ENCODE data around the gene PRM3. TPM values are rescaled to one million over a fixed set of nuclear protein-coding genes. Genes with fewer than 3 reads are reported as not detected.

The PRM3 gene
- not detected for total RNA-seq

GRCh38 chr16:11272921-11273720 lies at the start of gene PRM3:
Gene PRM3 (minus strand): TSS chr16:11273629. CDS start chr16:11273595, 34 bp downstream.
- DNase-seq (ENCODE audit: low spot score): no peak

DNA sequence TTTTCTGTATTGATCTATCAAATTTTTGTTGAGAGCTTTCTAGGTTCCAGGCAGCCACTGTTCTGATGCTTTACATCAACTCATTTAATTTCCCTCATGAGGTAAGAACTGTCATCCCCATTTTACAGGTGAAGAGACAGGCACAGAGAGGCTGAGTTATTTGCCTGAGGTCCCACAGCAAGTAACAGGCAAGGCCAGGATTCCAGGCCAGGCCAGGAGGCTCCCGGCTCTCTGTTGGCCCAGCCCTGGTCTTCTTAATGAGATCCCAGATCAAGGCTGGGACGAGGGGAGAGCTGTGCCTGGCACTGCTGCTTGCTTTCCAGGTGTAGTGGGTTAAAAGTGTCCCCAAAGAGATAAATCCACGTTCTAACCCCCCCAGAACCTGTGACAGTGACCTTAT lies 49.4 kb upstream of the PRM3 start:
- DNase-seq (ENCODE audit: low spot score): no peak

DNA sequence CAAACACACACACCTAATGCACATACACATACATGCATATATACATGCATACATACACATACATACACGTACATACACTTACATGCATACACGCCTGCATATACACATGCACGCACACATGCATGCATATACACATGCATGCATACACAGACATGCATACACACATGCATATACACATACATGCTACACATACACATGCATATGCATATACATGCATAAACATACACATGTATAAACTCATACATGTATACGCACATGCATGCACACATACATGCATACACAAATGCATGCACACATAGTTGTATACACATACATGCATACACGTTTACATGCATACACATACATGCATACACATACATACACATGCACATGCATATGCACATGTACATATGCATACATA lies 48.2 kb upstream of the PRM3 start:
- DNase-seq (ENCODE audit: low spot score): no peak

DNA sequence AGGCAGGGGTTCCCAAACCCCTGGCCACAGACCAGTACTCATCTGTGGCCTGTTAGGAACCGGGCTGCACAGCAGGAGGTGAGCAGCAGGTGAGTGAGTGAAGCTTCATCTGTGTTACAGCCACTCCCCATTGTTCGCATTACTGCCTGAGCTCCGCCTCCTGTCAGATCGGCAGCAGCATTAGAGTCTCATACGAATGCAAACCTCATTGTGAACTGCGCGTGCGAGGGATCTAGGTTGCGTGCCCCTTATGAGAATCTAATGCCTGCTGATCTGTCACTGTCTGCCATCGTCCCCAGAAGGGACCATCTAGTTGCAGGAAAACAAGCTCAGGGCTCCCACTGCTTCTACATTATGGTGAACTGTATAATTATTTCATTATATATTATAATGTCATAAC lies 46.7 kb upstream of the PRM3 start:
- DNase-seq (ENCODE audit: low spot score): no peak

DNA sequence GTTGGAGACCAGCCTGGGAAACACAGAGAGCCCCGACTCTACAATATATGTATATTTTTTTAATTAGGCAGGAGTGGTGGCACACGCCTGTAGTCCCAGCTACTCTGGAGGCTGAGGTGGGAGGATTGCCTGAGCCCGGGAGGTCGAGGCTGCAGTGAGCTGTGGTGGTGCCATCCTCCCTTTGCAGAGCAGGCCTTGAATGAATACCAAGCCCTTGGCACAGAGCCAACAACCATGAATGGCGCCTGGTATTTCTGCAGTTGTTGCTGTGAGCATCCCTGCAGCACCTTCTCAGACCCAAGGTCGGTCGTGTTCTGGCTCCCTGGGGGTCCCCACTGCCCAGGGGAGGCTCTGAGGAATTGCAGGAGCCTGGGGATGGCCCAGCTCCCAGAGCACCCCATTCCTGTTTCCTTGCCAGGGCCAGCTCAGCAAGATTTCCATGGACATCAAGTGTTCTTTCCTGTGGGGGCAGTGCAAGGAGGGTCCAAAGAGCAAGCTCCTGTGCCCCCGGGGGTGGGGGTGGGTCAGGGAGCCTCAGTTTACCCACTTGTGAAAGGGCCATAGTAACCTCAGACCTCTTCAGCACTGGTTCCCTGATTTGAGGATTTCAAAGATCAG lies 46.2 kb upstream of the PRM3 start:
- no peak for DNase-seq (ENCODE audit: low spot score)

GRCh38 chr16:11318817-11319216 lies 45.4 kb upstream of the PRM3 start:
- DNase-seq (ENCODE audit: low spot score): no peak

DNA sequence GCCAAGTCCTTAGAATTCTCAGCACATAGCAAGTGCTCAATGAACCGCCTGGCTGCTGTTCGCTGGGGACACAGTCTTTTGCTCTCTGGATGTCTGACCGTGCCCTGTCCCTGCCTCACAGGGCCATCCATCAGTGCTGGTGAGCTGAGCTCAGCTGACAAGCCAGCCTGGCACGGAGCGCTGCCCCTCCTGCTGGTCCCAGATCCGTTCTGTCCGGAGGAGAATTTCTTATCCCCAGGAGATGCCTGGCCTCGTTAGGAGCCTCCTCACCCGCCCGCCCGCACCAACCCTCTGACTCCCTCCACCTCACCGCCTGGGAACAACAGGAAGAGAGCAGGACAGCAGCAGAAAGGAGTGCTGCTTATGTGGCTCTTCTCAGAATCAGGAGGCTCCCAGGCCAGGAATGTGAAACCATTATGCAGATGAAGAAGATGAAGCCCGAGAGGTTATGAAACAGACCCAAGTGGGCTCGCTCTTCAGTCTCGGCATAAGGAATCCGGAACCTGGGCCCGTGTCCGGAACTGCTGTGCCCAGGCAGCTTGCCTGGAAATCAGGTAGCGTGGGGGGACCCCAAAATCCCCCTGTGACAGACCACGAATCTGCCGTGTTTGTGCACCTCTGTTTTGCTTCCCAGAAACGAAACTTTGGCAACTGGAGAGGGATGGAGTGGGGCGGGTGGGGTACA lies 43.0 kb upstream of the PRM3 start:
- DNase-seq (ENCODE audit: low spot score): no peak

- no peak for DNase-seq (ENCODE audit: low spot score)
Measured at GRCh38 chr16:11315510-11315909, 42.1 kb upstream of the PRM3 start.

- no peak for DNase-seq (ENCODE audit: low spot score)
Measured at GRCh38 chr16:11314309-11314894, 41.0 kb upstream of the PRM3 start.

DNA sequence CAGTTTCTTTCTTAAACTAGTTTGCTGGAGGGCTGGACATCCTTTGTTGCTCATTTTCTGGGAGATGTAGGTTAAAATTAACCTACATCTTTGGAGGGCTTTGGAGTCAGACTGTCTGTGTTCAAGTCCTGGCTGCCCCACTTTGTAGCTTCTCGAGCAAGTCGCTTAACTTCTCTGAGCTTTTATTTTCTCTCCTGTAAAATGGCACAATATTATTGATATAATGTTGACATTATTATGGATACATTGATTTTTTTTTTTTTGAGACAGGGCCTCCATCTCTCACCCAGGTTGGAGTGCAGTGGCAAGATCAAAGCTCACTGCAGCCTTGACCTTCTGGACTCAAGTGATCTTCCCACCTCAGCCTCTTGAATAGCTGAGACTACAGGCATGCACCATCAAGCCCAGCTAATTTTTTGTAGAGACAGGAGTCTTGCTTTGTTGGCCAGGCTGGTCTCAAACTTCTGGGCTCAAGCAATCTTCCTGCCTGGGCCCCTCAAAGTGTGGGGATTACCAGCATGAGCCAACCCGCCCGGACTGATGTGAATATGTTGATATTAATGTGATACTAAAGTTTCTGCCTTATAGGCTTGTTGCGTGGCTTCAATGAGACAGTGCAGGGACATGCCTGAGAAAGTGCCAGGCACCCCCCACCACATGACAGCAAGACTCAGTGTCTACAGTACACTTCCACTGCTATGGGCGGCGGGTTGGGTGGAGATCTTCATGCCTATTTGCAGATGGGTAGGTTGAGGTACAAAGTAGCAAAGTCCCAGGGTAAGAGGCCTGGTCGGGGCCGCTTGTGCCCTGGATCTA lies 40.3 kb upstream of the PRM3 start:
- DNase-seq (ENCODE audit: low spot score): no peak

DNA sequence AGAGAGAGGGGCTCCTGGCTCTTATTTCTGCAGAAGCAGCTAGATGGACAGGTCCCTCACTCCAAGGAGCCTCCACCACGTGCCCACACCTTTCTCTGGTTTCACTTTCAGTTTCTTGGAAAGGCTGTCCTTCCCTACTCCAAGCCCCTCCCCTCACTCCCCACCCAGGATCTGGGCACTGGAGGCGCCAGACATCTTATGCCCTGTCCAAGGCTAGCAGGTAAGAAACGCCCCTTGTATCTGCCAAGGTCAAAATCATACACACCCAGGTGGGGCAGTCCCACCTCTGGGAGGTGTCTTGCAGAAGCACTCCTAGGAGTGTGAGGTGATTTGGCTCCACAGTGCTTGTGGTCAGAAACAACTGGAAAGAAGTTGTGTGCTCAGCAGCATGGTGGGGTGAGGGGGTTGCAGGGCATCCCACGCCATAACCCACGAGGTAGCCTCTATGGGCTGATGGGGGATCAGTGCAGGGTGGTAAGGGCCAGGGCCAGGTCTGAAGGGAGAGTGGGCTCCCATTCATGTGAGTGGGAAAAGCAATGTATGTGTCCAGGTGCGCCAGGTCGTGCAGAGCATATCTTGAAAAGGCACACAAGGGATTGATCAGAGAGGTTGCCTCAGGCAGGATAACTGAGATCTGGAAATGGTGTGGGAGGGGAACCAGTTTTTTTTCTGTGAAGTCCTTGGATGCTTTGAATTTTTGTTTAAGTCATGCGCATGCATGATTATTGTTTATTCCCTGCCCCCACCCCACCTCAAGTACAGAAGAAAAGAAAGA lies 39.5 kb upstream of the PRM3 start:
- DNase-seq (ENCODE audit: low spot score): peak; percentile 28

DNA sequence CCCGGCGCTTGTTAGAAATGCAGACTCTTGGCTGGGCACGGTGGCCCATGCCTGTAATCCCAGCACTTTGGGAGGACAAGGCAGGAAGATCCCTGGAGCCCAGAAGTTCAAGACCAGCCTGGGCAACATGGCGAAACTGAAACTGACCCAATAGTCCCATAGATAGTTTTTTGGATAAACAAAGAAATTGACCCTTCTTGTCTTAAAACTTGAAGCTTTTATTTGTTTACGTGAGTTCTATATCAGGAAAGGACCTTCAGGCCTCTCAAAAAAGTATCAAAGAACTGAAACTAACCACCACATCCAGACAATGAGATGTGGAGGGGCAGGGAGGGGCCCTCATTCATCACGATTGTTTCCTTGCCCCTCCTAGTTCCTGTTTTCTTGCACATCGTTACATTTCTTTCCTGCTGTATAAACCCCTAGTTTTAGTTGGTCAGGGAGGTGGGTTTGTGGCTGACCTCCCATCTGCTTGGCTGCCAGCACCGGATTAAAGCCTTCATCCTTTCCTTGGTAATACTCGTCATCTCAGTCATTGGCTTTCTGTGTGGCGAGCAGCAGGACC lies 37.6 kb upstream of the PRM3 start:
- no peak for DNase-seq (ENCODE audit: low spot score)

GRCh38 chr16:11310634-11310977 lies 37.2 kb upstream of the PRM3 start:
- no peak for DNase-seq (ENCODE audit: low spot score)

DNA sequence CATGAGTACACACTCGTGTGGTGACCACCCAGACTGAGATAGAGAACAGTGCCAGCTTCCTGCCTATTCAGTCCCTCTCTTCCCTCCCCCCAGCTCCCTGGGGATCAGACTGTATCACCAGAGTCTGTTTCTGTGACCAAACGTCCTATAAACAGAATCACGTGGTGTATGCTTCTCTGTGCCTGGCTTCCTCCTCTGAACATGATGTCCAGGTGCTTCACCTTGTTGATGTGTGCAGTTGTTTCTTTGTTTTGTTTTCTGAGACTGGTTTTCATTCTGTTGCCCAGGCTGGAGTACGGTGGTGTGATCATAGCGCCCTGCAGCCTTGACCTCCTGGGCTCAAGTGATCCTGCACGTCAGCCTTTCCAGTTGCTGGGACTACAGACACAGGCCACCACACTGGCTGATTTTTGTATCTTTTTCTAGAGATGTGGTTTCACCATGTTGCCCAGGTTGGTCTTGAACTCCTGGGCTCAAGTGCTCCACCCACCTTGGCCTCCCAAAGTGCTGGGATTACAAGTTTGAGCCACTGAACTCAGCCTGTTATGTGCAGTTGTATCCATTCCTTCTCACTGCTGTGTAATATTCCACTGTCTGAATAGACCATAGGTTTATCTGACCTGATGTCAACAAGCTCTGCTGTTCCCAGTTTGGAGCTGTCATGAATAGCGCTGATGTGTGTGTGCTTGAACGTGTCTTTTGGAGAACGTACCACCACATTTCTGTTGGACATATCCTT lies 36.6 kb upstream of the PRM3 start:
- DNase-seq (ENCODE audit: low spot score): no peak

- no peak for DNase-seq (ENCODE audit: low spot score)
Measured at GRCh38 chr16:11308493-11309283, 35.3 kb upstream of the PRM3 start.

GRCh38 chr16:11307639-11308492 lies 34.4 kb upstream of the PRM3 start:
- no peak for DNase-seq (ENCODE audit: low spot score)

GRCh38 chr16:11306997-11307638 lies 33.7 kb upstream of the PRM3 start:
- no peak for DNase-seq (ENCODE audit: low spot score)

- DNase-seq (ENCODE audit: low spot score): no peak
Measured at GRCh38 chr16:11306381-11306780, 33.0 kb upstream of the PRM3 start.

Data from mucosa of gallbladder (tissue), 1 donor.